Measurements from ENCODE around the gene FH. TPM values are rescaled to one million over a fixed set of nuclear protein-coding genes. Genes with fewer than 3 reads are reported as not detected.

The FH gene
- total RNA-seq, 1 experiment from 2014 or later, result 215 TPM

- BruUV-seq (replicated peaks), result no TSS peak
- intact Hi-C loops (cut with micrococcal nuclease), result no loop called here
- no peak for DNase-seq (ENCODE audit: unreplicated experiment)
- ChIA-PET POLR2A (interaction anchor here (0.6 to 1.0 kb wide), 2 partner anchors 39 to 201 kb away, joined by 3 read pairs; no protein-coding TSS in a partner anchor), CTCF (interaction anchor here (0.6 kb wide), 1 partner anchor 956 kb away, joined by 3 read pairs; no protein-coding TSS in a partner anchor)
- H3K9me3 Mint-ChIP-seq (ENCODE audit: unreplicated experiment), result no peaks in the 10 kb centered on the region
- TF ChIP-seq CTCF (IDR thresholded peaks at IDR 0.05; ENCODE audit: unreplicated experiment), result no peak
- H3K27ac Mint-ChIP-seq (ENCODE audit: low read depth, unreplicated experiment), result no peak overlapping the region
- H3K4me1 Mint-ChIP-seq (ENCODE audit: insufficient read depth, unreplicated experiment), result no peaks in the 10 kb centered on the region
- no peak overlapping the region for H3K4me3 Mint-ChIP-seq (ENCODE audit: unreplicated experiment)
- H3K36me3 Mint-ChIP-seq (ENCODE audit: insufficient read depth, unreplicated experiment), result no peaks in the 10 kb centered on the region
- no peaks in the 10 kb centered on the region for H3K27me3 Mint-ChIP-seq (ENCODE audit: insufficient read depth, unreplicated experiment)
Measured at GRCh38 chr1:241551759-241552638, 32.4 kb upstream of the FH start.

GRCh38 chr1:241550318-241550717 is 30.8 kb upstream of the FH start:
- BruUV-seq (replicated peaks), result no TSS peak
- intact Hi-C loops (cut with micrococcal nuclease), result no loop called here
- ChIA-PET POLR2A (interaction anchor here (1.1 kb wide), 1 partner anchor 44 kb away, joined by 3 read pairs; no protein-coding TSS in a partner anchor), CTCF (interaction anchor here (0.6 to 1.5 kb wide), 4 partner anchors 15 to 469 kb away, joined by 3 to 5 read pairs (median 3); partner anchors contain the start of gene KMO)
- no peak for DNase-seq (ENCODE audit: unreplicated experiment)
- H3K4me3 Mint-ChIP-seq (ENCODE audit: unreplicated experiment), result no peak overlapping the region
- H3K27ac Mint-ChIP-seq (ENCODE audit: low read depth, unreplicated experiment), result no peak overlapping the region
- H3K9me3 Mint-ChIP-seq (ENCODE audit: unreplicated experiment), result no peaks in the 10 kb centered on the region
- TF ChIP-seq CTCF (IDR thresholded peaks at IDR 0.05; ENCODE audit: unreplicated experiment), result no peak
- H3K36me3 Mint-ChIP-seq (ENCODE audit: insufficient read depth, unreplicated experiment), result no peaks in the 10 kb centered on the region
- no peaks in the 10 kb centered on the region for H3K27me3 Mint-ChIP-seq (ENCODE audit: insufficient read depth, unreplicated experiment)
- H3K4me1 Mint-ChIP-seq (ENCODE audit: insufficient read depth, unreplicated experiment), result no peaks in the 10 kb centered on the region

GRCh38 chr1:241548008-241548407 is 28.5 kb upstream of the FH start:
- intact Hi-C loops (cut with micrococcal nuclease), result no loop called here
- Mint-ChIP-seq H3K36me3 (ENCODE audit: insufficient read depth, unreplicated experiment) (peaks cover 5% of the 10 kb centered on the region), H3K4me1 (ENCODE audit: insufficient read depth, unreplicated experiment) (no peaks in the 10 kb centered on the region), H3K27ac (ENCODE audit: low read depth, unreplicated experiment) (no peak overlapping the region), H3K9me3 (ENCODE audit: unreplicated experiment) (no peaks in the 10 kb centered on the region), H3K4me3 (ENCODE audit: unreplicated experiment) (no peak overlapping the region), H3K27me3 (ENCODE audit: insufficient read depth, unreplicated experiment) (no peaks in the 10 kb centered on the region)
- ChIA-PET POLR2A (interaction anchor here (0.6 kb wide), 1 partner anchor 290 kb away, joined by 3 read pairs; no protein-coding TSS in a partner anchor), CTCF (interaction anchor here (0.6 kb wide), 1 partner anchor 47 kb away, joined by 4 read pairs; no protein-coding TSS in a partner anchor)
- no peak for DNase-seq (ENCODE audit: unreplicated experiment)
- no TSS peak for BruUV-seq (replicated peaks)
- no peak for TF ChIP-seq CTCF (IDR thresholded peaks at IDR 0.05; ENCODE audit: unreplicated experiment)

GRCh38 chr1:241542199-241542907 is 22.8 kb upstream of the FH start:
- Mint-ChIP-seq H3K4me3 (ENCODE audit: unreplicated experiment) (no peak overlapping the region), H3K27ac (ENCODE audit: low read depth, unreplicated experiment) (no peak overlapping the region), H3K4me1 (ENCODE audit: insufficient read depth, unreplicated experiment) (no peaks in the 10 kb centered on the region), H3K9me3 (ENCODE audit: unreplicated experiment) (no peaks in the 10 kb centered on the region), H3K27me3 (ENCODE audit: insufficient read depth, unreplicated experiment) (no peaks in the 10 kb centered on the region), H3K36me3 (ENCODE audit: insufficient read depth, unreplicated experiment) (peaks cover 5% of the 10 kb centered on the region)
- CTCF ChIA-PET, result interaction anchor here (0.5 to 1.6 kb wide), 9 partner anchors 10 to 1688 kb away, joined by 3 to 5 read pairs (median 3); partner anchors contain the start of gene KMO
- DNase-seq (ENCODE audit: unreplicated experiment), result no peak
- no peak for TF ChIP-seq CTCF (IDR thresholded peaks at IDR 0.05; ENCODE audit: unreplicated experiment)
- BruUV-seq (replicated peaks), result no TSS peak
- POLR2A ChIA-PET, result interaction anchor here (1.7 to 1.8 kb wide), 2 partner anchors 12 to 40 kb away, joined by 5 read pairs; no protein-coding TSS in a partner anchor
- intact Hi-C loops (cut with micrococcal nuclease), result no loop called here
